GM12873 (cell line): ENCODE measurements around the gene SRPK2.

Source experiments
- TF ChIP-seq, protein P1 (sequence below): IDR thresholded peaks from 2 replicates; pipeline ENCODE4 v1.5.1; 2012; ENCODE audit warnings: low read depth, mild to moderate bottlenecking, moderate library complexity, low read length, control low read depth; ENCODE audit not compliant: insufficient read depth; ENCODE audit errors: missing control alignments

The SRPK2 gene

DNA sequence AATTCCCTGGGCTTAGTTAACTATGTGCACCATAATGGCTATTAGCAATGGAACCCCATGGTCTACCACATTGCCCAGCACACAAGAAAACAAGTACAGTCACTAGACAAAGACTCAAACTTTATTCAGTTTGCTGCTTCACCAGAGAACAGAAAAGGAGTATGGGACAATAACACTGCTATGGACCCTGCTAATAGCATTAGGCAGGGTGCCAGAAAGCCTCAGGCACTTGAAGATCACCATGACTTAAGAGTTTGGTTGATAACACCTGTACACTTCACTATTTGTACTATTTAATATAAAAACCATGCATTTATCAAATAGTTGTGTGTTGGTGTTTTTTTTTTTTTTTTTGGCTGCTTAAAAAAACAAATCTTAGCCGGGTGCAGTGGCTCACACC, 215.1 kb downstream of the SRPK2 start:
- TF ChIP-seq, protein P1, sequence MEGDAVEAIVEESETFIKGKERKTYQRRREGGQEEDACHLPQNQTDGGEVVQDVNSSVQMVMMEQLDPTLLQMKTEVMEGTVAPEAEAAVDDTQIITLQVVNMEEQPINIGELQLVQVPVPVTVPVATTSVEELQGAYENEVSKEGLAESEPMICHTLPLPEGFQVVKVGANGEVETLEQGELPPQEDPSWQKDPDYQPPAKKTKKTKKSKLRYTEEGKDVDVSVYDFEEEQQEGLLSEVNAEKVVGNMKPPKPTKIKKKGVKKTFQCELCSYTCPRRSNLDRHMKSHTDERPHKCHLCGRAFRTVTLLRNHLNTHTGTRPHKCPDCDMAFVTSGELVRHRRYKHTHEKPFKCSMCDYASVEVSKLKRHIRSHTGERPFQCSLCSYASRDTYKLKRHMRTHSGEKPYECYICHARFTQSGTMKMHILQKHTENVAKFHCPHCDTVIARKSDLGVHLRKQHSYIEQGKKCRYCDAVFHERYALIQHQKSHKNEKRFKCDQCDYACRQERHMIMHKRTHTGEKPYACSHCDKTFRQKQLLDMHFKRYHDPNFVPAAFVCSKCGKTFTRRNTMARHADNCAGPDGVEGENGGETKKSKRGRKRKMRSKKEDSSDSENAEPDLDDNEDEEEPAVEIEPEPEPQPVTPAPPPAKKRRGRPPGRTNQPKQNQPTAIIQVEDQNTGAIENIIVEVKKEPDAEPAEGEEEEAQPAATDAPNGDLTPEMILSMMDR: no peak

DNA sequence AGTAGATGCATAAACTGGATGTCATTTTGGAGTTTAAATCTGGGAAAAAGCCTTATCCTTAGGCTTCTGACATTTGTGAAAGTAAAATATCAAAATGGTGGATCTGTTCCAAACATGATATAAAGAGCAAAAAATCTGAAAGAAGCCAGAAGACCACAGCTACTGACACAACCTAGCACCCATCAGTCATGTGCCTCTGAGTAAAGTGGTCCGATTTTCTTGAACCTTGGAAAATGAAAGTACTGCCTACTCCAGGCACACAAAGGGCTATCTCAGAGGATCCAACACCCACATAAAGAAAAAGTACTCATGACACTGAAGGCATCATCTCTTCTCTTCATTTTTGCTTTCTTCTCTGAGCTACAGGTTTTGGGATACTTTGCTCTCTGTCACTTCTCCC, 224.0 kb downstream of the SRPK2 start:
- TF ChIP-seq, protein P1: no peak

DNA sequence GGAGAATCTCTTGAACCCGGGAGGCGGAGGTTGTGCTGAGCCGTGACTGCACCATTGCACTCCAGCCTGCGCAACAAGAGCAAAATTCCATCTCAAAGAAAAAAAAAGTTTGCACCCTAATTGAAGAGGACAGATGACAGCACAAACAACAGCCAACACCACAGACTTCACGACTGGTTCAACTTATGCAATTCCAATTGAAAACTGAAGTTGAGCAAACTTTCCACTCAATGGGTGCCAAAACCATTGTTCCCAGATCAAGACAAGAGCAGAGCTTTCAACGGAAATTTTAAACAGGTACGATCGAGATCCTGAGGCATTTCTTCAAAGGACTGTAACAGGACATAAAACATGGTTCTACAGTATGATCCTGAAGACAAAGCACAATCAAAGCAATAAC, 225.0 kb downstream of the SRPK2 start:
- TF ChIP-seq, protein P1: no peak

DNA sequence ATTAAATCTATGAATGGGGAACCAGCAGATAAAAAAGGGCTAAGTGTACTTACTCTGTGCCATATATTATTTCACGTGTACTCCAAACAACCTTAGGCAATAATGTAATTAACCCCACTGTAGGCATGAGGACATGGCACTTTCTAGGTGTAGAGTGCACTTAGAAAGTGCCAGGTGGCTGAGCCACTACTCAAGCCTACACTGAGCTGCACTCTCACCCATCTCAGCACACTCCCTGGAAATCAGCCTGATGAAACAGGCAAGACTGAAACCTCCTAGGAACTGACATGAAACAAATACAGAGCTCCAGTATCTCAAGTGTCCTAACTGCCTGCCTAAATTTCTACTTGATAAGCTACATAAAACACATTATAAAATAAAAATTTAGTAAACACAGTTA, 227.4 kb downstream of the SRPK2 start:
- TF ChIP-seq, protein P1: no peak

DNA sequence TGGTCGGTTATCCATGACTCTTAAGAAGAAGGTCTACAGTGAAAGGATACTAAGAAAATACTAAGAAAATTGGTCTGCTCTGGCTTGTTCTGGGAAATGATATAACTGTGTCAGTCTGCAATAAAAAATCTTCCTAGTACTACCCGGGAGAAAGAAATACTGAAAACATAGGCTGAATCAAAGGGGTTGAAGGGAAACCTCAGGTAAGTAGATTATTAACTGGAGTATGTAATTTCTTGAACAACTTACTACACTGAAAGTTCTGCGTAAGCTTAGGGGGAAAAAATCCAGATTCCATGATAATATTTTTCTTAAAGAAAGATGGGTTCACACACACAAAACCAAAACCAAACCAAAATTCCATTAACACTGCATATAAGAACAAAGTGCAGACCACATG, 231.4 kb downstream of the SRPK2 start:
- TF ChIP-seq, protein P1: no peak

DNA sequence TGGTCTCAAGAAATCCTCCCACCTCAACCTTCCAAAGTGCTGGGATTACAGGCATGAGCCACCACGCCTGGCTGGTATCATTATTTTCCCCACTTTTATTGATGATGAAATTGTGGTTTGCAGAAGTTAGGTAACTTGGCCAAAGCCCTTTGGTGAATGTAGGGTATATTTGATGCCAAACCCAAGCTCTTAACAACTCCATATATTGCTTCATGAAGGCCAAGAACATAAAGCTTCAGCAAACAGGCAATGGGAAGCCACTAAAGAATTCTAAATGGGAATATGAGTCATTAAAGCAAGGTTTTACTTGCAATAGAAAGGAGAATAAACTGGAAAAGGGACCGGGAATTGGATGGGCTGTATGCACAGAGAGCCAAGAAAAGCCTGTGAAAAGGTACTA, 232.0 kb downstream of the SRPK2 start:
- TF ChIP-seq, protein P1: no peak

DNA sequence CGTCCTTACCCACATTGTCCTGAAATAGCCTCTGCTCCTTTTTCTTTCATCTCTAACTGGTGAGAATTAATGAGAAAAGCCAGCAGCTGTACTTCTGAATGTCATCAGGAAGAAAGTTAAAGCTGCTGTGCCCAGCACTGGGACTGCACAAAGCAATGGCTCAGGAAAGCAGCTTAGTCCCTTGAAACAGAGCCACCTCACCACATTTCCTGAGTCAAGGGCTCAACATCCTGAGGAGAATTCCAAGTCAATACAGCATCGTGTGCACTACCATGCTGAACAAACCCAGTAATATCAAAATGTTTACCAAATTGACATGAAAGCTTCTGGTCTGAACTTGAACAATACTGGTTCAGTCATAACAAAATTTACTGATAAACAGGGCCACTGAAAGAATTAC, 234.6 kb downstream of the SRPK2 start:
- TF ChIP-seq, protein P1: no peak

DNA sequence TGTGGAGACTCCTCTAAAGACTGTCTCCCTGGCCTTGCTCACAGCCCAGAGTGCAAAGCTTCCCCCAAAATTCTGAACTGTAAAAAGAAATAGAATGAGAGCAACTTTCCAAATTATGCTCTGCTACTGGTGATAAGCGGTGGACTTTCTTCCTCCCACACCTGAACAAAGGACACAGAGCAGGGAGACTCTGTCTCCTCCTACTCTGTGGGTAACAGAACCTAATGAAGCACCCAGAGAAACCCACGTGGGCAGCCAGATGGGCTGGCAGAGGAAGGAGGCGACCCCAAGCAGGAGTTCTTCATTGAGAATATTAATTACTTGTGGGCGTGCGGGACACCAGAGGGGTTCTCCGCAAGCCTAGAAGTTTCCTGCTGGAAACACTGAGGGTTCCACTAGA, 235.2 kb downstream of the SRPK2 start:
- TF ChIP-seq, protein P1: no peak
